CD14-positive monocyte (primary cell): ENCODE results near the gene GP1BA. TPM values are rescaled to one million over a fixed set of nuclear protein-coding genes. Genes with fewer than 3 reads are reported as not detected.

Source experiments
- DNase-seq, 3 donors: peaks; one replicate each; pipeline ENCODE4 v3.0.0-alpha.2; 2011 to 2022
- H2AFZ ChIP-seq: 2 replicates; pipeline ENCODE4 v1.6.0; 2012; ENCODE audit warnings: mild to moderate bottlenecking, low read depth, low read length, inconsistent platforms; ENCODE audit not compliant: insufficient read depth, poor library complexity, severe bottlenecking
- H3K27ac ChIP-seq, 2 donors: 1 replicate in 1 of 2; 2 replicates in 1 of 2; pipeline ENCODE4 v1.5.1; 2012 to 2013; ENCODE audit warnings: low read length in 2 of 2, control low read depth in 1 of 2, inconsistent platforms in 1 of 2, low read depth in 1 of 2, mild to moderate bottlenecking in 1 of 2
- H3K27me3 ChIP-seq, 2 donors: one replicate each; pipeline versions ENCODE4 v1.6.0 to v1.6.1; 2011 to 2013; ENCODE audit warnings: low read length in 2 of 2; ENCODE audit not compliant: control insufficient read depth in 2 of 2, insufficient read depth in 2 of 2
- H3K36me3 ChIP-seq, 2 donors: replicated peaks in 1 of 2; 1 replicate in 1 of 2; 2 replicates in 1 of 2; pipeline versions ENCODE4 v1.5.1 to v1.6.1; 2012 to 2013; ENCODE audit warnings: low read length in 2 of 2, control low read depth in 1 of 2, inconsistent platforms in 1 of 2, mild to moderate bottlenecking in 1 of 2; ENCODE audit not compliant: insufficient read depth in 2 of 2, control insufficient read depth in 1 of 2
- H3K4me1 ChIP-seq, 2 donors: 1 replicate in 1 of 2; 2 replicates in 1 of 2; pipeline versions ENCODE4 v1.5.1 to v1.6.1; 2012 to 2013; ENCODE audit warnings: low read length in 2 of 2, control low read depth in 1 of 2, inconsistent platforms in 1 of 2, mild to moderate bottlenecking in 1 of 2, moderate library complexity in 1 of 2; ENCODE audit not compliant: insufficient read depth in 2 of 2, control insufficient read depth in 1 of 2
- H3K4me2 ChIP-seq: replicated peaks from 2 replicates; pipeline ENCODE3; 2012; ENCODE audit warnings: low read length, moderate library complexity, mild to moderate bottlenecking; ENCODE audit not compliant: poor library complexity, severe bottlenecking; ENCODE audit errors: extremely low read depth
- H3K4me3 ChIP-seq, 3 experiments: fragments of 200-600 bp in 1 of 3; sonication (generic) in 1 of 3; replicated peaks in 1 of 3; 1 replicate in 2 of 3; 2 replicates in 1 of 3; pipeline ENCODE4 v1.5.1; 2011 to 2013; ENCODE audit warnings: low read length in 3 of 3, mild to moderate bottlenecking in 3 of 3, control low read depth in 2 of 3, low read depth in 2 of 3, inconsistent platforms in 1 of 3, moderate library complexity in 1 of 3
- H3K79me2 ChIP-seq: 2 replicates; pipeline ENCODE4 v1.6.0; 2012; ENCODE audit warnings: mild to moderate bottlenecking, control low read depth, inconsistent platforms, low read length, moderate library complexity; ENCODE audit not compliant: insufficient read depth
- H3K9ac ChIP-seq: 2 replicates; pipeline ENCODE4 v1.6.0; 2017; ENCODE audit warnings: low read length, mild to moderate bottlenecking; ENCODE audit not compliant: insufficient read depth, poor library complexity, severe bottlenecking
- H3K9me3 ChIP-seq, 2 donors: replicated peaks in 1 of 2; 1 replicate in 1 of 2; 2 replicates in 1 of 2; pipeline versions ENCODE4 v1.5.1 to v1.6.1; 2012 to 2013; ENCODE audit warnings: low read length in 2 of 2, control low read depth in 1 of 2; ENCODE audit not compliant: control insufficient read depth in 1 of 2, insufficient read depth in 1 of 2
- H4K20me1 ChIP-seq: 2 replicates; pipeline ENCODE4 v1.6.0; 2012; ENCODE audit warnings: mild to moderate bottlenecking, low read length, control low read depth, moderate library complexity; ENCODE audit not compliant: insufficient read depth
- H3K27ac Mint-ChIP-seq, 7 donors: one replicate each; pipeline ENCODE4 v1.8.0; 2020; ENCODE audit warnings: mild to moderate bottlenecking in 7 of 7, mixed read lengths in 7 of 7, moderate library complexity in 6 of 7, inconsistent platforms in 2 of 7
- H3K27me3 Mint-ChIP-seq, 3 donors: one replicate each; pipeline ENCODE4 v1.8.0; 2021 to 2022; ENCODE audit warnings: low read depth in 3 of 3, mild to moderate bottlenecking in 3 of 3, mixed read lengths in 3 of 3, moderate library complexity in 3 of 3, inconsistent platforms in 1 of 3
- H3K36me3 Mint-ChIP-seq, 2 donors: one replicate each; pipeline ENCODE4 v1.8.0; 2020; ENCODE audit warnings: mixed read lengths in 2 of 2, inconsistent platforms in 1 of 2, mild to moderate bottlenecking in 1 of 2
- H3K4me1 Mint-ChIP-seq: one replicate; pipeline ENCODE4 v1.8.0; 2020; ENCODE audit warnings: mild to moderate bottlenecking, mixed read lengths
- H3K4me3 Mint-ChIP-seq, 2 donors: one replicate each; pipeline ENCODE4 v1.8.0; 2020; ENCODE audit warnings: mild to moderate bottlenecking in 2 of 2, mixed read lengths in 2 of 2, moderate library complexity in 1 of 2
- H3K9me3 Mint-ChIP-seq, 7 donors: one replicate each; pipeline ENCODE4 v1.8.0; 2020 to 2022; ENCODE audit warnings: mixed read lengths in 7 of 7, mild to moderate bottlenecking in 6 of 7, moderate library complexity in 6 of 7, inconsistent platforms in 2 of 7
- WGBS: methylation state at CpG from one replicate; pipeline ENCODE4 v1.1.5; 2013; ENCODE audit warnings: missing lambda C conversion rate; ENCODE audit not compliant: insufficient coverage; 5-methylcytosine and 5-hydroxymethylcytosine counted together
- intact Hi-C, 2 donors: fragments of 100-400 bp; cut with micrococcal nuclease; formaldehyde crosslinking; loops; one replicate each; pipeline versions ENCODE4 v1.15.0 to v1.15.1; 2023
- polyA plus RNA-seq, 3 donors: library from polyadenylated mRNA; depleted of rRNA in 1 of 3; unstranded in 2 of 3; stranded (reverse) in 1 of 3; fragments of 300-500 nt in 2 of 3; fragments of >200 nt in 1 of 3; fragmentation: Illumina TruSeq in 2 of 3; gene quantifications; 1 replicate in 2 of 3; 2 replicates in 1 of 3; pipeline ENCODE4 v1.2.3, GENCODE V29; 2012 to 2021
- TF ChIP-seq, protein P1 (sequence below): fragments of 200-600 bp; IDR thresholded peaks from one replicate; pipeline ENCODE4 v1.8.0; 2022; ENCODE audit warnings: antibody characterized with exemption, mild to moderate bottlenecking

The GP1BA gene
- polyA plus RNA-seq, 3 donors = 0.24 to 0.29 TPM; not detected in 1

- Mint-ChIP-seq H3K4me3 (no peak overlapping the region), H3K36me3 (peaks cover 63 to 69% of the 10 kb centered on the region in 2 donors), H3K27ac (peak overlapping the region in 2 of 7 donors; percentile 14 to 65), H3K9me3 (no peaks in the 10 kb centered on the region), H3K4me1 (peaks cover 48% of the 10 kb centered on the region), H3K27me3 (peaks cover 0 to 2% (median 2%) of the 10 kb centered on the region in 3 donors)
- no peak overlapping the region for H3K4me2 ChIP-seq
- H3K9me3 ChIP-seq = no peaks in the 10 kb centered on the region
- no peak overlapping the region for H3K9ac ChIP-seq
- no peak overlapping the region for H2AFZ ChIP-seq
- H4K20me1 ChIP-seq = peaks cover 6% of the 10 kb centered on the region
- 94% methylated on average over 13 of the region's 16 CpGs for WGBS
- intact Hi-C loops = no loop called here
- H3K4me1 ChIP-seq = peaks cover 59 to 75% of the 10 kb centered on the region in 2 donors
- peak in 1 of 3 donors; percentile 32 for DNase-seq
- H3K4me3 ChIP-seq = no peak overlapping the region
- peaks cover 42% of the 10 kb centered on the region for H3K79me2 ChIP-seq
- H3K36me3 ChIP-seq = peaks cover 41 to 51% of the 10 kb centered on the region in 2 donors
- H3K27me3 ChIP-seq = no peaks in the 10 kb centered on the region
- peak overlapping the region in 1 of 2 donors; percentile 12 for H3K27ac ChIP-seq
- TF ChIP-seq, protein P1, sequence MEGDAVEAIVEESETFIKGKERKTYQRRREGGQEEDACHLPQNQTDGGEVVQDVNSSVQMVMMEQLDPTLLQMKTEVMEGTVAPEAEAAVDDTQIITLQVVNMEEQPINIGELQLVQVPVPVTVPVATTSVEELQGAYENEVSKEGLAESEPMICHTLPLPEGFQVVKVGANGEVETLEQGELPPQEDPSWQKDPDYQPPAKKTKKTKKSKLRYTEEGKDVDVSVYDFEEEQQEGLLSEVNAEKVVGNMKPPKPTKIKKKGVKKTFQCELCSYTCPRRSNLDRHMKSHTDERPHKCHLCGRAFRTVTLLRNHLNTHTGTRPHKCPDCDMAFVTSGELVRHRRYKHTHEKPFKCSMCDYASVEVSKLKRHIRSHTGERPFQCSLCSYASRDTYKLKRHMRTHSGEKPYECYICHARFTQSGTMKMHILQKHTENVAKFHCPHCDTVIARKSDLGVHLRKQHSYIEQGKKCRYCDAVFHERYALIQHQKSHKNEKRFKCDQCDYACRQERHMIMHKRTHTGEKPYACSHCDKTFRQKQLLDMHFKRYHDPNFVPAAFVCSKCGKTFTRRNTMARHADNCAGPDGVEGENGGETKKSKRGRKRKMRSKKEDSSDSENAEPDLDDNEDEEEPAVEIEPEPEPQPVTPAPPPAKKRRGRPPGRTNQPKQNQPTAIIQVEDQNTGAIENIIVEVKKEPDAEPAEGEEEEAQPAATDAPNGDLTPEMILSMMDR = no peak
Observed at GRCh38 chr17:4969551-4970173, 37.6 kb downstream of the GP1BA start.

DNA sequence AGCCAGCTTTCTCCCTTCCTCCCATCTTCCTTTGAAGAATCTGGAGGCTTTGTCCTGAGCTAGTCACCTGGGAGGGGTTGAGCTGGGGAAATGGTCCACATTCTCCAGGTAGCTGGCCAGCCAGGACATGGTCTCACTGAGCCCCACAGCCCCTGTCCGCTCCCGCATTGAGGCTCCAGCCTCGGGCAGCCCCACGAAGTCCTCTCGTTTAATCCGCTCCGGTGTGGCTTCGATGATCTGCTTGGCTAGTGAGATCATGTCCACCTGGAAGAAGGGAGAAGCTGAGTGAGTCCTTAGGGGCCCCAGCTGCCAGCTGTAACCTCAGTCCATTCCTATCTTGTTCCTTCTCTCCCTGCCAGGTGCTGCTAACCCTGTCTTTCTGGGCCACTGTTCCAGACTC lies 38.2 kb downstream of the GP1BA start:
- WGBS = 94% methylated on average over 8 of the region's 8 CpGs
- no peak overlapping the region for H3K4me2 ChIP-seq
- intact Hi-C loops = no loop called here
- H3K9ac ChIP-seq = no peak overlapping the region
- no peak overlapping the region for H3K27ac ChIP-seq
- Mint-ChIP-seq H3K4me3 (no peak overlapping the region), H3K4me1 (peaks cover 52% of the 10 kb centered on the region), H3K36me3 (peaks cover 67 to 72% of the 10 kb centered on the region in 2 donors), H3K27ac (peak overlapping the region in 1 of 7 donors; percentile 79), H3K9me3 (no peaks in the 10 kb centered on the region), H3K27me3 (peaks cover 0 to 2% (median 2%) of the 10 kb centered on the region in 3 donors)
- H3K36me3 ChIP-seq = peaks cover 42 to 57% of the 10 kb centered on the region in 2 donors
- H3K79me2 ChIP-seq = peaks cover 36% of the 10 kb centered on the region
- peaks cover 59 to 72% of the 10 kb centered on the region in 2 donors for H3K4me1 ChIP-seq
- H4K20me1 ChIP-seq = peaks cover 6% of the 10 kb centered on the region
- TF ChIP-seq, protein P1 = no peak
- H3K4me3 ChIP-seq = no peak overlapping the region
- H3K27me3 ChIP-seq = no peaks in the 10 kb centered on the region
- no peaks in the 10 kb centered on the region for H3K9me3 ChIP-seq
- no peak for DNase-seq
- no peak overlapping the region for H2AFZ ChIP-seq
